Psoas muscle (tissue), 8 donors: ENCODE data around the gene MED4. TPM values are rescaled to one million over a fixed set of nuclear protein-coding genes. Genes with fewer than 3 reads are reported as not detected.
A peak's percentile ranks its signal among the peaks of the same experiment; 100 is the strongest.

ENCODE experiments used
- ATAC-seq, 4 donors: fragments of 200-7000 bp; cut with Tn5 transposase; one replicate each; pipeline ENCODE4 v1.9.1; 2020; ENCODE audit warnings: moderate library complexity in 3 of 4, mild to moderate bottlenecking in 2 of 4
- DNase-seq, 2 donors: peaks; one replicate each; pipeline ENCODE4 v3.0.0-alpha.2; 2020
- H3K27ac ChIP-seq: fragments of 200-600 bp; one replicate; pipeline ENCODE4 v1.8.0; 2022
- H3K27me3 ChIP-seq, 3 donors: fragments of 200-600 bp in 1 of 3; one replicate each; pipeline versions ENCODE4 v1.6.1 to v1.8.0; 2013 to 2022; ENCODE audit warnings: low read length in 2 of 3, mild to moderate bottlenecking in 2 of 3, moderate library complexity in 1 of 3; ENCODE audit not compliant: insufficient read depth in 3 of 3
- H3K36me3 ChIP-seq, 2 donors: fragments of 200-600 bp in 1 of 2; one replicate each; pipeline versions ENCODE4 v1.6.1 to v1.8.0; 2013 to 2022; ENCODE audit warnings: low read depth in 1 of 2, mild to moderate bottlenecking in 1 of 2, moderate library complexity in 1 of 2; ENCODE audit not compliant: insufficient read depth in 1 of 2
- H3K4me1 ChIP-seq: fragments of 200-600 bp; one replicate; pipeline ENCODE4 v1.8.0; 2022
- H3K4me3 ChIP-seq: fragments of 200-600 bp; one replicate; pipeline ENCODE4 v1.8.0; 2022; ENCODE audit warnings: mild to moderate bottlenecking
- H3K9me3 ChIP-seq: fragments of 200-600 bp; one replicate; pipeline ENCODE4 v1.8.0; 2022
- CTCF ChIP-seq: fragments of 200-600 bp; IDR thresholded peaks from one replicate; pipeline ENCODE4 v1.8.0; 2022; ENCODE audit warnings: antibody characterized with exemption
- WGBS, 3 donors: extraction: QIAGEN DNeasy Blood & Tissue Kit; methylation state at CpG; one replicate each; pipeline versions ENCODE4 v1.1.6 to v1.1.7; 2013; 5-methylcytosine and 5-hydroxymethylcytosine counted together
- intact Hi-C, 2 donors: fragments of 100-400 bp; cut with DNase I; formaldehyde crosslinking; loops; one replicate each; pipeline versions ENCODE4 v1.11.0 to v1.14.2; 2022
- polyA plus RNA-seq, 3 donors: library from polyadenylated mRNA; stranded (reverse); fragments of 200-250 nt; gene quantifications; one replicate each; pipeline ENCODE4 v1.2.3, GENCODE V29; 2013
- total RNA-seq, 4 donors: library from RNA; stranded (reverse); fragmentation: NEBNext Ultra II Directional in 2 of 4; extraction: Animal tissue kit (Norgen Biotek cat#: 25700) in 2 of 4; gene quantifications; one replicate each; pipeline versions ENCODE4 v1.2.1 to v1.2.4, GENCODE V29; 2021 to 2023
- donor health status: healthy with polysubstance abuse.
- donor health status: DM: no; HTN: no; CAD: no; lungs with moderate emphysema.
- donor health status: Bipolar disorder and iron deficiency.
- donor health status: healthy.
- donor health status: DM: yes; HTN: yes; CAD: no.
- donor health status: DM: no; HTN: no; CAD: no.
- donor health status: DM: no; HTN: no; CAD: no.
- donor health status: DM: yes; HTN: yes; CAD: no.

MED4 gene
- total and polyA plus RNA-seq, 7 donors, result 41.3 to 81.0 (median 48.5) TPM

GRCh38 chr13:48132961-48133360, 38.1 kb upstream of the MED4 start:
- Histone ChIP-seq H3K4me3 (no peak overlapping the region), H3K4me1 (no peaks in the 10 kb centered on the region), H3K9me3 (no peaks in the 10 kb centered on the region), H3K36me3 (no peaks in the 10 kb centered on the region), H3K27ac (no peak overlapping the region), H3K27me3 (no peaks in the 10 kb centered on the region)
- ATAC-seq, result no peak
- WGBS, 3 donors, result 57 to 73% (median 66%) methylated on average over 3 of the region's 3 CpGs
- intact Hi-C loops, result no loop called here
- DNase-seq, result no peak
- no peak for TF ChIP-seq CTCF

DNA sequence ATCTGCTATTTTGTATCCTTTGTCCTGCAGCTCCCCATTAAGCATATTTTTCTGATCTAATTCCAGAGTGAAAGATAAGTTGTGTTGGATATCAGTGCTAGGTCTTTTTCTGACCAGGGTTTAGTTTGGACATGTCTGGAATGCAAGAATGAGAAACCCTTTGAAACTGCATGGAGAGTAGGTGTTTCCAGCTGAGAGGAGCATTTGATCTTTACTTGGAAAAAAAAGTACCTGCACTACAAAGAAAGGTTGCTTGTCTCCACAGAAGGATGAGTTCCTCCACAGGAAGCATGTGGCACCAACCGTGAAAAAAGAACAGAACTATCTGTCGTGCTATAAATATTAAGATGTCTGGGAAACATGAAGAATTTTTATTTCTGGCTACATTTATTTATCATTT, 36.6 kb upstream of the MED4 start:
- intact Hi-C loops, result loop anchor here in 1 of 2 donors (2.0 kb wide), 1 partner anchor 637 kb away; no protein-coding TSS in a partner anchor
- no peaks in the 10 kb centered on the region for H3K27me3 ChIP-seq
- no peak overlapping the region for H3K27ac ChIP-seq
- DNase-seq, result no peak
- TF ChIP-seq CTCF, result no peak
- H3K36me3 ChIP-seq, result no peaks in the 10 kb centered on the region
- peaks cover 12% of the 10 kb centered on the region for H3K4me1 ChIP-seq
- no peaks in the 10 kb centered on the region for H3K9me3 ChIP-seq
- WGBS, 3 donors, result 38 to 60% (median 38%) methylated on average over 2 of the region's 2 CpGs
- no peak overlapping the region for H3K4me3 ChIP-seq
- ATAC-seq, result no peak

GRCh38 chr13:48126944-48127830, 32.3 kb upstream of the MED4 start:
- 11 to 24% (median 16%) methylated on average over 5 of the region's 5 CpGs for WGBS, 3 donors
- no peak overlapping the region for H3K4me3 ChIP-seq
- peaks cover 17% of the 10 kb centered on the region for H3K4me1 ChIP-seq
- intact Hi-C loops, result loop anchor here (5.0 to 10.0 kb wide), 5 partner anchors 98 to 458 kb away; partner anchors contain the start of genes RB1 (in 2 of the 2) and ITM2B (in 1 of the 2)
- peak; percentile 72 for TF ChIP-seq CTCF
- H3K36me3 ChIP-seq, result no peaks in the 10 kb centered on the region
- no peaks in the 10 kb centered on the region for H3K27me3 ChIP-seq
- peak; percentile 60 to 85 for DNase-seq
- ATAC-seq, result peak; percentile 74 to 92 (median 82)
- no peaks in the 10 kb centered on the region for H3K9me3 ChIP-seq
- H3K27ac ChIP-seq, result peak overlapping the region; percentile 68

DNA sequence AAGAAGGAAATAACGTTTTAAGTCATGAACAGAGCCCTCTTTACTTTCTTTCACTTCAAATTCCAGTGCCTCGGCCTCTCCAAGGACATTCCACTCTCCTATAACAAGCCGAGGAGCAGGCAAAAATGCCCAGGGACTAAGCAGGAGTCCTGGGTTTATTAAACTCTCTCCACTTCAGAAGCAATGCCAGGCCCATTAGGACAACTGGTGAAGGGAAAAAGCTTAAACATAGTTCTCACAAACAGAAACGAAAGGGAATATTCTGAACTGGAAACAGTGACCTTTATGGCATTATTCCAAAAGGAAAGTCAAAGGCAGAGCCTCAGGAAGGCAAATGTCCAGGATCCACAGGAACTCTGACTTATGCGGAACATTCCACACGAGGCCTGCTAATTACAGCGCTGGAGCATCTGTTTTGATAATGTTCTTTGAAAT, 30.9 kb upstream of the MED4 start:
- Histone ChIP-seq H3K4me3 (no peak overlapping the region), H3K9me3 (no peaks in the 10 kb centered on the region), H3K27ac (peak overlapping the region; percentile 73), H3K36me3 (no peaks in the 10 kb centered on the region), H3K27me3 (no peaks in the 10 kb centered on the region), H3K4me1 (peaks cover 17% of the 10 kb centered on the region)
- TF ChIP-seq CTCF, result no peak
- no peak for DNase-seq
- peak in 3 of 4 donors; percentile 23 to 63 (median 53) for ATAC-seq
- WGBS, 3 donors, result 11 to 14% (median 11%) methylated on average over 7 of the region's 7 CpGs
- intact Hi-C loops, result loop anchor here (5.0 to 10.0 kb wide), 5 partner anchors 99 to 459 kb away; partner anchors contain the start of genes RB1 (in 2 of the 2) and ITM2B (in 1 of the 2)
